ENCODE data around the gene MRPL43. TPM values are rescaled to one million over a fixed set of nuclear protein-coding genes. Genes with fewer than 3 reads are reported as not detected.
"Not testable (repeated sequence)": the region's sequence is repeated elsewhere in the genome, so short reads cannot be mapped to it uniquely, and the experiment has no call there.

MRPL43 gene
- total and polyA plus RNA-seq, 2 donors (not counting 1 experiment from before 2014, with no cell fraction given) = 56.2 to 99.4 TPM

DNA sequence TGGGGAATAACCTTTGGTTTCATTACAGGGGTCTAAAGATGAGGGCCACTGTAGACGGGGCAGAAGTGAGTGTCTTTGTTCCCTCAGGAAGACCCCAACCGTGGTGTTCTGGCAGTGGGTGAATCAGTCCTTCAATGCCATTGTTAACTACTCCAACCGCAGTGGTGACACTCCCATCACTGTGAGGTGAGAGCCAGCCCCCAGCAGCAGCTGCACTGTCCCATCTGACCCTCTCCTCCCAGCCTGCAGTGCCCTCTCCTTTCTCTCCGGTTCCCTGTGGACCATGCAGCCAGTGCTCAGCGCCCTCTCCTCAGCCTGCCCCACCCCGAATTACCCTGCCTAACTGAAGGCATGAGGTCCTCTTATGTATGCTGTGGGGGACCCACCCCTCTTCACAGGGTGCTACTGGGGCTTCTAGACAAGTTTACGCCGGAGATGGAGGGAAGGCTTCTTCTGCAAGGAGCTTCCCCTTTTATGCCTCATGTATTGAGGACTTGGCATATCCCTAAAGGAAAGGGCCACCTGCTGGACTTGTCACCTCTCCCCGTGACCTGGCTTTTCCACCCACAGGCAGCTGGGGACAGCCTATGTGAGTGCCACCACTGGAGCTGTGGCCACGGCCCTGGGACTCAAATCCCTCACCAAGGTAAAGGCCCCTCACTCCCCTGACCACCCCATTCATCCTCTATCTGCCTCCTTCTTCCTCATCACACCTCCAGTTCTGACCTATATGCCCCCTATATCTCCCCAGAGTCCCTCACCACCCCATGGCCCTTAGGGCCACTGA lies 48.8 kb upstream of the MRPL43 start:
- no peaks in the 10 kb centered on the region for H3K27me3 Mint-ChIP-seq
- no peak for TF ChIP-seq EZH2 (IDR thresholded peaks at IDR 0.05; ENCODE audit: borderline replicate concordance, insufficient read depth, low read depth, low read length, poor library complexity, severe bottlenecking)
- TF ChIP-seq, protein P1, sequence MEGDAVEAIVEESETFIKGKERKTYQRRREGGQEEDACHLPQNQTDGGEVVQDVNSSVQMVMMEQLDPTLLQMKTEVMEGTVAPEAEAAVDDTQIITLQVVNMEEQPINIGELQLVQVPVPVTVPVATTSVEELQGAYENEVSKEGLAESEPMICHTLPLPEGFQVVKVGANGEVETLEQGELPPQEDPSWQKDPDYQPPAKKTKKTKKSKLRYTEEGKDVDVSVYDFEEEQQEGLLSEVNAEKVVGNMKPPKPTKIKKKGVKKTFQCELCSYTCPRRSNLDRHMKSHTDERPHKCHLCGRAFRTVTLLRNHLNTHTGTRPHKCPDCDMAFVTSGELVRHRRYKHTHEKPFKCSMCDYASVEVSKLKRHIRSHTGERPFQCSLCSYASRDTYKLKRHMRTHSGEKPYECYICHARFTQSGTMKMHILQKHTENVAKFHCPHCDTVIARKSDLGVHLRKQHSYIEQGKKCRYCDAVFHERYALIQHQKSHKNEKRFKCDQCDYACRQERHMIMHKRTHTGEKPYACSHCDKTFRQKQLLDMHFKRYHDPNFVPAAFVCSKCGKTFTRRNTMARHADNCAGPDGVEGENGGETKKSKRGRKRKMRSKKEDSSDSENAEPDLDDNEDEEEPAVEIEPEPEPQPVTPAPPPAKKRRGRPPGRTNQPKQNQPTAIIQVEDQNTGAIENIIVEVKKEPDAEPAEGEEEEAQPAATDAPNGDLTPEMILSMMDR (IDR thresholded peaks at IDR 0.05) = no peak
- Histone ChIP-seq H3K79me2 (ENCODE audit: control insufficient read depth, insufficient read depth, low read length) (no peaks in the 10 kb centered on the region), H3K4me2 (replicated peaks; ENCODE audit: low read depth, low read length, poor library complexity, severe bottlenecking) (no peak overlapping the region), H3K4me1 (ENCODE audit: control insufficient read depth in 2 of 2, insufficient read depth in 2 of 2, low read length in 2 of 2) (peaks cover 6 to 15% of the 10 kb centered on the region in 2 donors), H3K36me3 (replicated peaks in 1 of 2; ENCODE audit: control extremely low read depth in 1 of 2, control insufficient read depth in 1 of 2, extremely low read depth in 1 of 2, insufficient read depth in 2 of 2, low read length in 1 of 2) (peaks cover 0 to 14% of the 10 kb centered on the region in 2 experiments), H3K27me3 (replicated peaks in 1 of 4; ENCODE audit: control extremely low read depth in 1 of 4, control insufficient read depth in 3 of 4, insufficient read depth in 4 of 4, low read length in 3 of 4) (no peaks in the 10 kb centered on the region), H3K4me3 (ENCODE audit: control extremely low read depth in 1 of 5, extremely low read depth in 1 of 5, insufficient read depth in 1 of 5, low read depth in 2 of 5, low read length in 4 of 5) (no peak overlapping the region), H4K20me1 (ENCODE audit: control insufficient read depth, insufficient read depth, low read length, poor library complexity, severe bottlenecking) (peaks cover 4% of the 10 kb centered on the region), H2AFZ (ENCODE audit: insufficient read depth, low read depth, low read length, poor library complexity, severe bottlenecking) (no peak overlapping the region), H3K9ac (ENCODE audit: low read length) (no peak overlapping the region), H3K9me3 (ENCODE audit: control extremely low read depth in 1 of 3, control insufficient read depth in 2 of 3, insufficient read depth in 1 of 3, low read length in 2 of 3) (peaks cover 0 to 2% (median 0%) of the 10 kb centered on the region in 3 donors), H3K27ac (ENCODE audit: low read length in 2 of 2) (no peak overlapping the region)
- no peak overlapping the region for H3K27ac Mint-ChIP-seq
- H3K4me3 Mint-ChIP-seq = no peak overlapping the region
- ChIA-PET CTCF (interaction anchor here (1.1 to 1.3 kb wide), 2 partner anchors 22 to 27 kb away, joined by 3 to 4 read pairs; no protein-coding TSS in a partner anchor), POLR2A (no interaction called here)
- ATAC-seq (ENCODE audit: low read depth) (no peak), DNase-seq (peak; percentile 6)
- H3K4me1 Mint-ChIP-seq = peaks cover 17% of the 10 kb centered on the region
- WGBS (ENCODE audit: insufficient coverage) = 89% methylated on average over 7 of the region's 10 CpGs
- no peaks in the 10 kb centered on the region for H3K9me3 Mint-ChIP-seq (ENCODE audit: insufficient read depth)
- intact Hi-C loops (cut with micrococcal nuclease) = no loop called here

DNA sequence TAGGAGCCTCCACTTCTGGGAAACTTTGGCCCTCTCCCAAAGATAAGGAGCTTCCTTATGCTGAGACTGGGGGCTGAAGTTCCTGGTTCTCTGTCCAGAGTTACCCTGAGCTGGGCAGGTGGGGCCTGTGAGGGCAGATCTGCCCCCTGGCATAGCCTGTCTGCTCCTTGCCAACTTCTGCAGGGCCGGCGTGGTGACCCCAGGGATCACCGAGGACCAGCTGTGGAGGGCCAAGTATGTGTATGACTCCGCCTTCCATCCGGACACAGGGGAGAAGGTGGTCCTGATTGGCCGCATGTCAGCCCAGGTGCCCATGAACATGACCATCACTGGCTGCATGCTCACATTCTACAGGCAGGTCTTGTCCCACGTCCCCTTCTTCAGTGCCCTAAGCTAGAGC lies 48.0 kb upstream of the MRPL43 start:
- H4K20me1 ChIP-seq (ENCODE audit: control insufficient read depth, insufficient read depth, low read length, poor library complexity, severe bottlenecking) = peaks cover 4% of the 10 kb centered on the region
- DNase-seq (peak; percentile 5), ATAC-seq (ENCODE audit: low read depth) (no peak)
- H3K4me1 ChIP-seq (ENCODE audit: control insufficient read depth in 2 of 2, insufficient read depth in 2 of 2, low read length in 2 of 2) = peaks cover 11 to 22% of the 10 kb centered on the region in 2 donors
- H3K79me2 ChIP-seq (ENCODE audit: control insufficient read depth, insufficient read depth, low read length) = no peaks in the 10 kb centered on the region
- H3K9me3 ChIP-seq (ENCODE audit: control extremely low read depth in 1 of 3, control insufficient read depth in 2 of 3, insufficient read depth in 1 of 3, low read length in 2 of 3) = peaks cover 0 to 2% (median 0%) of the 10 kb centered on the region in 3 donors
- H3K4me2 ChIP-seq (replicated peaks; ENCODE audit: low read depth, low read length, poor library complexity, severe bottlenecking) = no peak overlapping the region
- H3K9me3 Mint-ChIP-seq (ENCODE audit: insufficient read depth) = no peaks in the 10 kb centered on the region
- ChIA-PET CTCF (interaction anchor here (0.5 to 1.3 kb wide), 8 partner anchors 8 to 107 kb away, joined by 3 to 9 read pairs (median 3); no protein-coding TSS in a partner anchor), POLR2A (no interaction called here)
- no peak for TF ChIP-seq EZH2 (IDR thresholded peaks at IDR 0.05; ENCODE audit: borderline replicate concordance, insufficient read depth, low read depth, low read length, poor library complexity, severe bottlenecking)
- TF ChIP-seq, protein P1 (IDR thresholded peaks at IDR 0.05) = no peak
- H2AFZ ChIP-seq (ENCODE audit: insufficient read depth, low read depth, low read length, poor library complexity, severe bottlenecking) = no peak overlapping the region
- peaks cover 19% of the 10 kb centered on the region for H3K4me1 Mint-ChIP-seq
- H3K4me3 Mint-ChIP-seq = no peak overlapping the region
- intact Hi-C loops (cut with micrococcal nuclease) = no loop called here
- H3K27me3 Mint-ChIP-seq = no peaks in the 10 kb centered on the region
- WGBS (ENCODE audit: insufficient coverage) = 100% methylated on average over 7 of the region's 7 CpGs
- H3K36me3 ChIP-seq (replicated peaks in 1 of 2; ENCODE audit: control extremely low read depth in 1 of 2, control insufficient read depth in 1 of 2, extremely low read depth in 1 of 2, insufficient read depth in 2 of 2, low read length in 1 of 2) = peaks cover 0 to 14% of the 10 kb centered on the region in 2 experiments
- H3K4me3 ChIP-seq (ENCODE audit: control extremely low read depth in 1 of 5, extremely low read depth in 1 of 5, insufficient read depth in 1 of 5, low read depth in 2 of 5, low read length in 4 of 5) = no peak overlapping the region
- no peak overlapping the region for H3K27ac Mint-ChIP-seq
- no peak overlapping the region for H3K27ac ChIP-seq (ENCODE audit: low read length in 2 of 2)
- H3K9ac ChIP-seq (ENCODE audit: low read length) = no peak overlapping the region
- H3K27me3 ChIP-seq (replicated peaks in 1 of 4; ENCODE audit: control extremely low read depth in 1 of 4, control insufficient read depth in 3 of 4, insufficient read depth in 4 of 4, low read length in 3 of 4) = peaks cover 0 to under 1% (median under 1%) of the 10 kb centered on the region in 4 experiments

DNA sequence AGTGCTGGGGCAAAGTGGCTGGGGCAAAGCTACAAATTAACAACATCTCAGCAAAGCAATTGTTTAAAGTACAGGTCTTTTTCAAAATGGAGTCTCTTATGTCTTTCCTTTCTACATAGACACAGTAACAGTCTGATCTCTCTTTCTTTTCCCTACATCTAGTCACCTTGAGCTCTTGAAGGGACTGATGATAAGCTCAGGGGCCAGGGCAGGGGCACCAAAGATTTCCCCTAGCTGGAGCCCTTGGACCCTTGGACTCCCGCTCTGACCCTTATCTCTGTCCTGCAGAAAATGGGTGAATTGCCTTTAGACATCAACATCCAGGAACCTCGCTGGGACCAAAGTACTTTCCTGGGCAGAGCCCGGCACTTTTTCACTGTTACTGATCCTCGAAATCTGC lies 47.1 kb upstream of the MRPL43 start:
- ATAC-seq (ENCODE audit: low read depth); intact Hi-C loops (cut with micrococcal nuclease); H3K27me3 Mint-ChIP-seq; H3K4me2 ChIP-seq (replicated peaks; ENCODE audit: low read depth, low read length, poor library complexity, severe bottlenecking); H3K4me3 Mint-ChIP-seq; H3K9me3 Mint-ChIP-seq (ENCODE audit: insufficient read depth); H2AFZ ChIP-seq (ENCODE audit: insufficient read depth, low read depth, low read length, poor library complexity, severe bottlenecking); H3K27me3 ChIP-seq (replicated peaks in 1 of 4; ENCODE audit: control extremely low read depth in 1 of 4, control insufficient read depth in 3 of 4, insufficient read depth in 4 of 4, low read length in 3 of 4); H3K27ac ChIP-seq (ENCODE audit: low read length in 2 of 2); H4K20me1 ChIP-seq (ENCODE audit: control insufficient read depth, insufficient read depth, low read length, poor library complexity, severe bottlenecking); H3K9me3 ChIP-seq (ENCODE audit: control extremely low read depth in 1 of 3, control insufficient read depth in 2 of 3, insufficient read depth in 1 of 3, low read length in 2 of 3); DNase-seq; H3K79me2 ChIP-seq (ENCODE audit: control insufficient read depth, insufficient read depth, low read length); H3K27ac Mint-ChIP-seq; POLR2A ChIA-PET; H3K9ac ChIP-seq (ENCODE audit: low read length); H3K4me3 ChIP-seq (ENCODE audit: control extremely low read depth in 1 of 5, extremely low read depth in 1 of 5, insufficient read depth in 1 of 5, low read depth in 2 of 5, low read length in 4 of 5): not testable (repeated sequence)
- peaks cover 19% of the 10 kb centered on the region for H3K4me1 Mint-ChIP-seq
- H3K36me3 ChIP-seq (replicated peaks in 1 of 2; ENCODE audit: control extremely low read depth in 1 of 2, control insufficient read depth in 1 of 2, extremely low read depth in 1 of 2, insufficient read depth in 2 of 2, low read length in 1 of 2) = peaks cover 0 to 14% of the 10 kb centered on the region in 2 experiments
- peaks cover 14 to 26% of the 10 kb centered on the region in 2 donors for H3K4me1 ChIP-seq (ENCODE audit: control insufficient read depth in 2 of 2, insufficient read depth in 2 of 2, low read length in 2 of 2)
- CTCF ChIA-PET = interaction anchor here (0.8 to 1.3 kb wide), 4 partner anchors 9 to 108 kb away, joined by 3 to 9 read pairs (median 3); no protein-coding TSS in a partner anchor
- WGBS (ENCODE audit: insufficient coverage) = 94% methylated on average over 4 of the region's 4 CpGs

Measured in B cell (primary cell).